ENCODE measurements around the gene APOL6. TPM values are rescaled to one million over a fixed set of nuclear protein-coding genes. Genes with fewer than 3 reads are reported as not detected.
"Not testable (repeated sequence)": the region's sequence is repeated elsewhere in the genome, so short reads cannot be mapped to it uniquely, and the experiment has no call there.

Gene APOL6
- total RNA-seq, 2 experiments from 2014 or later = 34.3 to 35.5 TPM

- POLR2A ChIA-PET, H3K27me3 Mint-ChIP-seq, H3K4me3 Mint-ChIP-seq: not testable (repeated sequence)
- peak; percentile 70 for DNase-seq
- Mint-ChIP-seq H3K9me3 (ENCODE audit: low read depth) (peaks cover 23% of the 10 kb centered on the region), H3K4me1 (peaks cover 22% of the 10 kb centered on the region), H3K27ac (peak overlapping the region; percentile 44), H3K36me3 (ENCODE audit: low read depth) (peaks cover 27% of the 10 kb centered on the region)
- intact Hi-C loops (cut with DNase I, micrococcal nuclease) = loop anchor here (1.0 to 2.0 kb wide), 3 partner anchors 17 to 31 kb away; partner anchors contain the start of gene APOL6 (in 2 of the 2)
- CTCF ChIA-PET = interaction anchor here (0.8 to 1.2 kb wide), 2 partner anchors 15 to 20 kb away, joined by 3 read pairs; no protein-coding TSS in a partner anchor
- ATAC-seq = peak; percentile 84
Observed at GRCh38 chr22:35679492-35679891, 31.2 kb downstream of the APOL6 start.

DNA sequence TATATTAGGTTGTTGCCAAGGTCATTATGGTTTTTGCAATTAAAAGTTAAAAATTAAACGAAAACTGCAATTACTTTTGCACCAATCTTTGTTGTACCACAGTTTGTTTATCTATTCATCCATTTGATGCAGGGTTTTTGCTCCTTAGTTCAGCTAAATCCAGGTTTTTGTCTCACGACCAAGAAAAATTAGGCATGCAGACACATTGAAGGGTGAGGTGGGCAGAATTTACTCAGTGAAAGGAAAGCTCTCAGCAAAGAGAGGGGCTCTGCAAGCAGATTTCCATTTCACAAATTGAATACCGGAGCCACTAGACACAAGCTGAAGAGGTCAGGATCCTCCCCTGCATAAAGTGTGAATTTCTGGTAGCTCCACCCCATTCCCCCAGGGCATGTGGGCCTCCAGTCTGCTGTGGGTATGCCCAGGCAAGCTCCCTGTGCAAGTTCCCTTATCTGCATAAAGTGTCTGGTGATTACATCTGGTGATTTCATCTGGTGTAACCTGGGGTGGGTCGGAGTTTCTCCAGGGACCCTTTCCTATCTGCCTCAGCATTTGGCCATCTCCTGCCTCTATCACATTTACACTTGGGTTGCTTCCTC lies 33.3 kb downstream of the APOL6 start:
- H3K4me3 Mint-ChIP-seq = no peak overlapping the region
- POLR2A ChIA-PET = no interaction called here
- intact Hi-C loops (cut with DNase I, micrococcal nuclease) = no loop called here
- peaks cover 22% of the 10 kb centered on the region for H3K4me1 Mint-ChIP-seq
- H3K27ac Mint-ChIP-seq = no peak overlapping the region
- no peak for DNase-seq
- H3K9me3 Mint-ChIP-seq (ENCODE audit: low read depth) = peaks cover 19% of the 10 kb centered on the region
- no peaks in the 10 kb centered on the region for H3K27me3 Mint-ChIP-seq
- CTCF ChIA-PET = interaction anchor here (0.6 to 1.6 kb wide), 3 partner anchors 9 to 420 kb away, joined by 3 to 5 read pairs (median 3); no protein-coding TSS in a partner anchor
- peaks cover 18% of the 10 kb centered on the region for H3K36me3 Mint-ChIP-seq (ENCODE audit: low read depth)
- no peak for ATAC-seq

DNA sequence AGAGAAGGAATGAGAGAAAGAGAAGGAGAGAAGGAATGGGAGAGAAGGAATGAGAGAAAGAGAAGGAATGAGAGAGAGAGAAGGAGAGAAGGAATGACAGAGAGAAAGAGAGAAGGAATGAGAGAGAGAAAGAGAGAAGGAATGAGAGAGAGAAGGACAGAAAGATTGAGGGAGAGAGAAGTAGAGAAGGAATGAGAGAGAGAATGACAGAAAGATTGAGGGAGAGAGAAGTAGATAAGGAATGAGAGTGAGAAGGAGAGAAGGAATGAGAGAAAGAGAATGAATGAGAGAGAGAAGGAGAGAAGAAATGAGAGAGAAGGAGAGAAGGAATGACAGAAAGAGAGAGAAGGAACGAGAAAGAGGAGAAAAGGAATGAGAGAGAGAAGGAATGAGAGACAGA lies 35.3 kb downstream of the APOL6 start:
- peaks cover 15% of the 10 kb centered on the region for H3K9me3 Mint-ChIP-seq (ENCODE audit: low read depth)
- no peaks in the 10 kb centered on the region for H3K27me3 Mint-ChIP-seq

DNA sequence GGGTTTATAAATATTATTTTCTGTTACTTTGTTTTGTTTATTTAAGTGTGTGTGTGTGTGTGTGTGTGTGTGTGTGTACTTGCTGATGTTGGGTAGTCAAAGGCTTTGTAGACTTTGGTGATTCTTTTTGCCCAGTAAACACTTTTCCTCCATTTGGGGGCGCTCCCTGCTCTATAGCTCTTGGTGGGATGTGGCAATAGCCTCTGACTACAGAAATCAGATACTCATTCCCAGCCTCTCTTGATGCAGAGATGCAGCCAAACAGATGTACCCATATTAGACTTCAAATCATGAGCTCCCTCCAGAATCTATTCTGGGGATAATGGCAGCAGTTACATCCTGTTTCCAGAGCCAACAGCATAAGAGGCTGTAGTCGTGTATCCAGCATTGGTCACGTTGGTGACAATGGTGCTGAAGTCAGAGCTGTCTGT lies 36.0 kb downstream of the APOL6 start:
- intact Hi-C loops (cut with DNase I, micrococcal nuclease) = no loop called here
- Mint-ChIP-seq H3K4me3 (no peak overlapping the region), H3K9me3 (ENCODE audit: low read depth) (peaks cover 11% of the 10 kb centered on the region), H3K27ac (no peak overlapping the region), H3K4me1 (peaks cover 13% of the 10 kb centered on the region), H3K27me3 (no peaks in the 10 kb centered on the region), H3K36me3 (ENCODE audit: low read depth) (peaks cover 9% of the 10 kb centered on the region)
- ATAC-seq (no peak), DNase-seq (no peak)
- ChIA-PET POLR2A (no interaction called here), CTCF (interaction anchor here (0.6 to 0.7 kb wide), 2 partner anchors 50 to 457 kb away, joined by 3 read pairs; no protein-coding TSS in a partner anchor)

More for the DNA sequence above, 35.3 kb downstream of the APOL6 start:
- Mint-ChIP-seq H3K4me1 (peaks cover 20% of the 10 kb centered on the region), H3K27ac (no peak overlapping the region), H3K36me3 (ENCODE audit: low read depth) (peaks cover 13% of the 10 kb centered on the region), H3K4me3 (no peak overlapping the region)
- DNase-seq (no peak), ATAC-seq (no peak)
- CTCF ChIA-PET = interaction anchor here (0.7 kb wide), 1 partner anchor 458 kb away, joined by 3 read pairs; no protein-coding TSS in a partner anchor
- POLR2A ChIA-PET = no interaction called here
- intact Hi-C loops (cut with DNase I, micrococcal nuclease) = no loop called here

- ChIA-PET POLR2A (no interaction called here), CTCF (interaction anchor here (0.6 kb wide), 1 partner anchor 51 kb away, joined by 3 read pairs; no protein-coding TSS in a partner anchor)
- intact Hi-C loops (cut with DNase I, micrococcal nuclease) = no loop called here
- Mint-ChIP-seq H3K4me1 (peaks cover 8% of the 10 kb centered on the region), H3K4me3 (no peak overlapping the region), H3K27ac (no peak overlapping the region), H3K9me3 (ENCODE audit: low read depth) (peaks cover 7% of the 10 kb centered on the region), H3K36me3 (ENCODE audit: low read depth) (peaks cover 6% of the 10 kb centered on the region), H3K27me3 (no peaks in the 10 kb centered on the region)
- no peak for DNase-seq
- no peak for ATAC-seq
Observed at GRCh38 chr22:35684732-35685131, 36.5 kb downstream of the APOL6 start.

DNA sequence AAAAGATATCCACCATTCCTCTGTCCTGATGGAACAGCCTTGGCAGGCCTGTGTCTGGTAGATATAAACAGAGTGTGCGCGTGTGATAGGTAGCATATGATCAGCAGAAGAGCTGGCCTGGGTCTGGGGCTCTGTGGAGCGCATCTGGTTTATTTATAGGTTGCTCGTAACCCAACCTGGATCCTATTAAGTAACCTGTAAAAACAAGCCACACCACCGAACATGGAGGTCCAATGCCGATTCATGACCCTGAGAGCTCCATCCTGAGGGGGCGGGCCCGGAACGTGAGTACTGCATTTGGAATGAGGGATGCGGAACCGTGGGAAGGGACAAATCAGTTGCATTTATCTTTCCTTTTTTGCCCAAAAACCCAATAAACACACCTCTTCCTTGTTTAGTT lies 37.5 kb downstream of the APOL6 start:
- ATAC-seq (no peak), DNase-seq (no peak)
- ChIA-PET POLR2A (interaction anchor here (0.6 kb wide), 1 partner anchor 183 kb away, joined by 6 read pairs; no protein-coding TSS in a partner anchor), CTCF (no interaction called here)
- intact Hi-C loops (cut with DNase I, micrococcal nuclease) = no loop called here
- Mint-ChIP-seq H3K27ac (no peak overlapping the region), H3K36me3 (ENCODE audit: low read depth) (peaks cover 5% of the 10 kb centered on the region), H3K27me3 (no peaks in the 10 kb centered on the region), H3K9me3 (ENCODE audit: low read depth) (peaks cover 6% of the 10 kb centered on the region), H3K4me3 (no peak overlapping the region), H3K4me1 (peaks cover 3% of the 10 kb centered on the region)

GRCh38 chr22:35686298-35686697 lies 38.1 kb downstream of the APOL6 start:
- POLR2A ChIA-PET = interaction anchor here (0.6 to 0.8 kb wide), 2 partner anchors 38 to 182 kb away, joined by 3 to 6 read pairs; partner anchors contain the start of gene APOL6
- H3K9me3 Mint-ChIP-seq (ENCODE audit: low read depth) = peaks cover 5% of the 10 kb centered on the region
- H3K27me3 Mint-ChIP-seq = no peaks in the 10 kb centered on the region
- H3K27ac Mint-ChIP-seq = no peak overlapping the region
- DNase-seq = no peak
- H3K36me3 Mint-ChIP-seq (ENCODE audit: low read depth) = peaks cover 4% of the 10 kb centered on the region
- CTCF ChIA-PET = interaction anchor here (0.9 kb wide), 1 partner anchor 51 kb away, joined by 3 read pairs; no protein-coding TSS in a partner anchor
- intact Hi-C loops (cut with DNase I, micrococcal nuclease) = no loop called here
- no peak overlapping the region for H3K4me3 Mint-ChIP-seq
- ATAC-seq = no peak
- H3K4me1 Mint-ChIP-seq = no peaks in the 10 kb centered on the region

GRCh38 chr22:35687461-35687860 lies 39.2 kb downstream of the APOL6 start:
- ATAC-seq = no peak
- ChIA-PET CTCF (no interaction called here), POLR2A (no interaction called here)
- DNase-seq = no peak
- H3K4me3 Mint-ChIP-seq = no peak overlapping the region
- H3K36me3 Mint-ChIP-seq (ENCODE audit: low read depth) = no peaks in the 10 kb centered on the region
- intact Hi-C loops (cut with DNase I, micrococcal nuclease) = no loop called here
- H3K4me1 Mint-ChIP-seq = no peaks in the 10 kb centered on the region
- no peaks in the 10 kb centered on the region for H3K9me3 Mint-ChIP-seq (ENCODE audit: low read depth)
- no peaks in the 10 kb centered on the region for H3K27me3 Mint-ChIP-seq
- no peak overlapping the region for H3K27ac Mint-ChIP-seq

DNA sequence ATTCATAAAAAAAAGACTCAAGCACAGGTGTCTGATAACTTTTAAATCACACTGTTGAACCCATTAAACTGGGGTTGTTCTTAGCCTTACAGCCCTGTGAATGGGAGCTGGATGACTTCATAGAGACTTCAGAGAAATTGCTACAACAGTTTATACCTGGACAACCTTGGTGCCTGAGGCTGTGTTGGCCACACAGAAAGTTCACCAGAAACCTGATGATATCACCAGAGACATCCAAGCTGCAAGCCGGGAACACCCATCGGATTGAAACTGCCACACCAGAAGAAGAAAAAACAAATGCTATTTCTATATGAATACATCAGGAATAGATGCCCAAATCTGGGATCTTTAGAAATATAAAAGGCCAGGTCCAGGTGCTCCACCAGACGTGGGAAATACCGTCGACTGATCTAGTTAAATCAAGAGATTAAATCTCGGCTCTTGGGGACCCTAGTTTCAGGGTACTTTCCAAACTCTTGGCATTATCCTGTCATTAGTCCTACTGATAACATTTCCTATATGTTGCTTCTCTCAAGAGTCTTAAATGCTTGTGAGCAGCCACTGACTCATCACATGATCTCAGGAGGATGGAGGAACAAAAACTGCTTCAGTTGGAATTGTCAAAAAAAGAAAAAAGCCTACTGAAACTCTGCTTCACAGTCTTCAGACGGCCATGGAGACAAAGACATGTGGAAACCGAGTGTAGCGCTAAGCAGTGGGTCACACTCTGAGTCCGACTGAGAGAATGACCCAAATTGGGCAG lies 40.8 kb downstream of the APOL6 start:
- intact Hi-C loops (cut with DNase I, micrococcal nuclease) = no loop called here
- ChIA-PET CTCF (no interaction called here), POLR2A (no interaction called here)
- H3K36me3 Mint-ChIP-seq (ENCODE audit: low read depth) = no peaks in the 10 kb centered on the region
- H3K4me1 Mint-ChIP-seq = no peaks in the 10 kb centered on the region
- no peak overlapping the region for H3K27ac Mint-ChIP-seq
- H3K27me3 Mint-ChIP-seq = no peaks in the 10 kb centered on the region
- DNase-seq (no peak), ATAC-seq (no peak)
- H3K4me3 Mint-ChIP-seq = no peak overlapping the region
- no peaks in the 10 kb centered on the region for H3K9me3 Mint-ChIP-seq (ENCODE audit: low read depth)

DNA sequence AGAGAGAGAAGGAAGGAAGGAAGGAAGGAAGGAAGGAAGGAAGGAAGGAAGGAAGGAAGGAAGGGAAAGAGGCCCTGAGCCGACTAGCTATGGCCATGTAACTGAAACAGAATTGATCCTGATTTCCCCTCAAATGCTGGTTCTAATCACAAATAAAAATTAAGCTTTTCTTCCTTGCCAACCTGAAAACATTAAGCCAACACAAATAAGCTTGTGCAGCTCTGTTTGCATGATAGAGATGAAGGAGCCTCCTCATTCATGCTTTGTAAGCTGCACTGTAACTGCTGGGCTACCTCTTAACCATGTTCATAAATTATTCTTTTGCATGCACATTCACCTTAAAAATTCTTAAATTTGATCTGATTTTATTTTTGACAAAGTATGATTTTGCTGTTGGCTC lies 41.8 kb downstream of the APOL6 start:
- H3K36me3 Mint-ChIP-seq (ENCODE audit: low read depth) = no peaks in the 10 kb centered on the region
- ChIA-PET CTCF (interaction anchor here (1.0 to 1.2 kb wide), 2 partner anchors 9 to 112 kb away, joined by 3 to 5 read pairs; no protein-coding TSS in a partner anchor), POLR2A (no interaction called here)
- no peaks in the 10 kb centered on the region for H3K4me1 Mint-ChIP-seq
- H3K9me3 Mint-ChIP-seq (ENCODE audit: low read depth) = no peaks in the 10 kb centered on the region
- no peak overlapping the region for H3K27ac Mint-ChIP-seq
- no peak overlapping the region for H3K4me3 Mint-ChIP-seq
- no peaks in the 10 kb centered on the region for H3K27me3 Mint-ChIP-seq
- no peak for ATAC-seq
- no peak for DNase-seq
- intact Hi-C loops (cut with DNase I, micrococcal nuclease) = loop anchor here in 1 of 2 experiments (5.0 kb wide), 1 partner anchor 63 kb away; no protein-coding TSS in a partner anchor

GRCh38 chr22:35695202-35695601 lies 47.0 kb downstream of the APOL6 start:
- ATAC-seq (no peak), DNase-seq (peak; percentile 13)
- intact Hi-C loops (cut with DNase I, micrococcal nuclease) = no loop called here
- H3K36me3 Mint-ChIP-seq (ENCODE audit: low read depth) = no peaks in the 10 kb centered on the region
- H3K4me3 Mint-ChIP-seq = no peak overlapping the region
- ChIA-PET POLR2A (no interaction called here), CTCF (no interaction called here)
- peaks cover 4% of the 10 kb centered on the region for H3K27me3 Mint-ChIP-seq
- no peaks in the 10 kb centered on the region for H3K9me3 Mint-ChIP-seq (ENCODE audit: low read depth)
- H3K4me1 Mint-ChIP-seq = no peaks in the 10 kb centered on the region
- no peak overlapping the region for H3K27ac Mint-ChIP-seq
